Panc1 (cell line): ENCODE measurements around the gene VWA5B1. TPM values are rescaled to one million over a fixed set of nuclear protein-coding genes. Genes with fewer than 3 reads are reported as not detected.

ENCODE experiments used
- ATAC-seq: fragments of 200-7000 bp; cut with Tn5 transposase; 2 replicates; pipeline ENCODE4 v1.9.1; 2020; ENCODE audit warnings: mild to moderate bottlenecking, moderate library complexity
- BruUV-seq: library from RNA; stranded (reverse); fragments of 400-500 nt; replicated peaks from 2 replicates; lab custom pipeline; 2021; lab: Mats Ljungman, UMichigan
- CTCF ChIA-PET: fragments of 300-600 bp; sonication (Branson Sonifier 250); formaldehyde crosslinking; loops from one replicate; lab custom pipeline; 2022; ENCODE audit warnings: antibody characterized with exemption; lab: Charles Lee
- POLR2A ChIA-PET: fragments of 300-600 bp; sonication (Branson Sonifier 250); formaldehyde crosslinking; loops from one replicate; lab custom pipeline; 2022; ENCODE audit warnings: antibody characterized with exemption; lab: Charles Lee
- DNase-seq: peaks from one replicate; pipeline ENCODE4 v3.0.0-alpha.2; 2010; ENCODE audit warnings: low read depth, low spot score
- H3K27ac ChIP-seq: 2 replicates; pipeline ENCODE4 v1.5.1; 2011; ENCODE audit warnings: mild to moderate bottlenecking, low read length, inconsistent platforms
- H3K27me3 ChIP-seq: fragments of 200-500 bp; sonication (Bioruptor generic); 2 replicates; pipeline ENCODE4 v1.6.0; 2014; ENCODE audit warnings: low read length, inconsistent platforms; ENCODE audit not compliant: control insufficient read depth, insufficient read depth
- H3K36me3 ChIP-seq: fragments of 200-500 bp; sonication (Bioruptor generic); 2 replicates; pipeline ENCODE4 v1.5.1; 2014; ENCODE audit warnings: inconsistent platforms, mild to moderate bottlenecking, low read length, moderate library complexity; ENCODE audit not compliant: control insufficient read depth, insufficient read depth
- H3K4me1 ChIP-seq: 2 replicates; pipeline ENCODE4 v1.5.1; 2011; ENCODE audit warnings: inconsistent platforms, mild to moderate bottlenecking, low read length, moderate library complexity; ENCODE audit not compliant: control insufficient read depth, insufficient read depth
- H3K4me3 ChIP-seq, 2 experiments: 2 replicates each; pipeline ENCODE4 v1.5.1; 2011 to 2012; ENCODE audit warnings: low read depth in 2 of 2, low read length in 2 of 2, mild to moderate bottlenecking in 2 of 2, inconsistent platforms in 1 of 2, moderate library complexity in 1 of 2
- H3K9me3 ChIP-seq: fragments of 200-500 bp; sonication (Bioruptor generic); 2 replicates; pipeline ENCODE4 v1.5.1; 2014; ENCODE audit warnings: low read depth, mild to moderate bottlenecking, inconsistent platforms, low read length, moderate library complexity; ENCODE audit not compliant: control insufficient read depth, insufficient read depth
- CTCF ChIP-seq: fragments of 450-650 bp; IDR thresholded peaks from 2 replicates; pipeline ENCODE4 v1.5.1; 2017; ENCODE audit warnings: mild to moderate bottlenecking
- POLR2AphosphoS5 ChIP-seq: IDR thresholded peaks from 2 replicates; pipeline ENCODE4 v1.6.1; 2012; ENCODE audit warnings: mild to moderate bottlenecking, low read depth, low read length, moderate library complexity
- REST ChIP-seq, 2 experiments: IDR thresholded peaks; 2 replicates each; pipeline ENCODE4 v1.6.1; 2011 to 2012; ENCODE audit warnings: low read depth in 2 of 2, control low read depth in 1 of 2, low read length in 1 of 2, mild to moderate bottlenecking in 1 of 2, moderate library complexity in 1 of 2; ENCODE audit not compliant: insufficient read depth in 1 of 2
- SIN3A ChIP-seq: IDR thresholded peaks from 2 replicates; pipeline ENCODE4 v1.6.1; 2012; ENCODE audit warnings: low read depth, mild to moderate bottlenecking, low read length, moderate library complexity, borderline replicate concordance; ENCODE audit not compliant: insufficient read depth
- TCF7L2 ChIP-seq: IDR thresholded peaks from 2 replicates; pipeline ENCODE4 v1.6.1; 2011; ENCODE audit warnings: mild to moderate bottlenecking, low read depth, low read length, inconsistent platforms
- in situ Hi-C: cut with HindIII; loops from 2 replicates; pipeline ENCODE4 v1.10.0; 2016; ENCODE audit warnings: low sequenced_read_pairs, low pct_unique_long_range_greater_than_20kb
- intact Hi-C: fragments of 100-400 bp; cut with micrococcal nuclease; formaldehyde crosslinking; loops from one replicate; pipeline ENCODE4 v1.10.0; 2022; ENCODE audit not compliant: unreplicated experiment
- total RNA-seq: library from RNA; stranded (reverse); gene quantifications from one replicate; pipeline ENCODE4 v1.2.1, GENCODE V29; 2021; ENCODE audit not compliant: unreplicated experiment

VWA5B1 gene
- total RNA-seq, 1 experiment from 2014 or later = not detected

GRCh38 chr1:20344738-20345137, 54.1 kb downstream of the VWA5B1 start:
- no peaks in the 10 kb centered on the region for H3K36me3 ChIP-seq
- ATAC-seq = no peak
- no TSS peak for BruUV-seq
- in situ Hi-C loops = no loop called here
- CTCF ChIA-PET = no interaction called here
- TF ChIP-seq TCF7L2 = no peak
- TF ChIP-seq POLR2AphosphoS5 = no peak
- TF ChIP-seq SIN3A = no peak
- no peak for TF ChIP-seq CTCF
- TF ChIP-seq REST (IDR thresholded peaks at IDR 0.05; ENCODE audit: insufficient read depth in 1 of 2, low read depth in 2 of 2, low read length in 1 of 2) = no peak
- H3K4me3 ChIP-seq = no peak overlapping the region
- H3K9me3 ChIP-seq = 0 out of 2 replicates have a peak, but pooled peaks cover 3% of the 10 kb centered on the region
- intact Hi-C loops = no loop called here
- H3K27me3 ChIP-seq = no peaks in the 10 kb centered on the region; the same call in 1 of the 2 replicates
- no peak for DNase-seq
- H3K4me1 ChIP-seq = no peaks in the 10 kb centered on the region
- POLR2A ChIA-PET = no interaction called here
- H3K27ac ChIP-seq = no peak overlapping the region

GRCh38 chr1:20345419-20345818, 54.7 kb downstream of the VWA5B1 start:
- CTCF ChIA-PET = no interaction called here

More at GRCh38 chr1:20345419-20345818, 54.7 kb downstream of the VWA5B1 start:
- no peaks in the 10 kb centered on the region; the same call in 1 of the 2 replicates for H3K27me3 ChIP-seq
- in situ Hi-C loops = no loop called here
- H3K36me3 ChIP-seq = no peaks in the 10 kb centered on the region
- no peak for DNase-seq
- H3K4me3 ChIP-seq = no peak overlapping the region
- intact Hi-C loops = no loop called here
- no peaks in the 10 kb centered on the region for H3K4me1 ChIP-seq
- TF ChIP-seq SIN3A (no peak), CTCF (no peak), POLR2AphosphoS5 (no peak)
- H3K27ac ChIP-seq = no peak overlapping the region
- POLR2A ChIA-PET = no interaction called here
- no peak for ATAC-seq
- H3K9me3 ChIP-seq = 0 out of 2 replicates have a peak, but pooled peaks cover 3% of the 10 kb centered on the region
- BruUV-seq = no TSS peak
